SKM-1 (cell line): ENCODE results near the gene CHFR.
"Not testable (repeated sequence)": the region's sequence is repeated elsewhere in the genome, so short reads cannot be mapped to it uniquely, and the experiment has no call there.

Experiments used
- DNase-seq: peaks from one replicate; lab custom pipeline; 2025; ENCODE audit not compliant: unreplicated experiment; lab: John Stamatoyannopoulos, UW

The CHFR gene

DNA sequence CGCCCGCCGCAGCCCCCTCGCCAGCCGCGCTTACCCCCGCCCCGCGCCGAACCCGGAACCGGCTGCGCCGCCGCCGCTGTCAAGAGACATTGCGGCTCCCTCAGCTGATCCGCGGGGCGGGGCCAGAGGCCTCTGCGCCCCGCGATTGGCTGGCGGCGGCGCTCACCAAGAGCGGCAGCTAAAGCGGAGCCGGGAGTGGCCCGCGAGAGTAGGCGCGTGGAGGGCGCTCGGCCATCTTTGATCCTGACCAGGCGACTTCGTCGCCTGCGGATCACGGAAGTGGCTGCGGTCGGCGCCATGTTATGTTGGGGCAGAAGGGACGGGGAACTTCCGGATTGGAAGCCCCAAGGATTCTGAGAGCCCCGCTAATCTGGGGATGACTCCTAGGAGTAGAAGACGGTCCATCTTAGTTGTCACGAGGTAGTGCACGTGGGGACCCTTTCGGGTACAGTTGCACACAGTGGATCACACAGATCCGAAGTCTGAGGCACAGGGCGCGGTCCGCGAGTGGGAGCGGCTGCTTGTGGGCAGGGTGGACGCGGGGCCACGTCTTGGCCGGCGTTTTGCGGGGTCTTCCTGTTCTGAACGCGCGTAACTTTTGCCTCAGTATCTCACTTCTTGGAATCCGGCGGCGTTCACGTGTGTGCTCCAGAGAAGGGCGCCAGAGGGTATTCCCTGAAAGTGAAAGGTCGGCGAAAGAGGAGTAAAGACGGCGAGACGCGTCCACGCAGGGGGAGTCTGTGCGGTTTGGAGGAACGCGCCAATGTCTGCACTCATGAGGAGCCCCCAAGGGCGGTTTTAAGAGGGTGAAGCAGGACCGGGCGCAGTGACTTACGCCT, at the start of gene CHFR:
Gene CHFR, minus strand, starts transcription at position 93 of the 839 bp plus-strand sequence. CDS start 277 bp downstream, outside the sequence.
- no peak for DNase-seq

DNA sequence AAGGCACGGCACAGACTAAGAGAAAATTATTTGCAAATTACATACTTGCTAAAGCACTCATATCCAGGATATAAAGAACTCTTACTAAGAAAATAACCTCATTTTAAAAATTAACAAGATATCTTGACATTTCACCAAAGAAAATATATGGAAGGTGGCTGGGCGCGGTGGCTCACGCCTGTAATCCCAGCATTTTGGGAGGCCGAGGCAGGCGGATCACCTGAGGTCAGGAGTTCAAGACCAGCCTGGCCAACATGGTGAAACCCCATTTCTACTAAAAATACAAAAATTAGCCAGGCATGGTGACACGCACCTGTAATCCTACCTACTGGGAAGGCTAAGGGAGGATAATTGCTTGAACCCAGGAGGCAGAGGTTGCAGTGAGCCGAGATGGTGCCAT, 49.5 kb upstream of the CHFR start:
- DNase-seq, result not testable (repeated sequence)

DNA sequence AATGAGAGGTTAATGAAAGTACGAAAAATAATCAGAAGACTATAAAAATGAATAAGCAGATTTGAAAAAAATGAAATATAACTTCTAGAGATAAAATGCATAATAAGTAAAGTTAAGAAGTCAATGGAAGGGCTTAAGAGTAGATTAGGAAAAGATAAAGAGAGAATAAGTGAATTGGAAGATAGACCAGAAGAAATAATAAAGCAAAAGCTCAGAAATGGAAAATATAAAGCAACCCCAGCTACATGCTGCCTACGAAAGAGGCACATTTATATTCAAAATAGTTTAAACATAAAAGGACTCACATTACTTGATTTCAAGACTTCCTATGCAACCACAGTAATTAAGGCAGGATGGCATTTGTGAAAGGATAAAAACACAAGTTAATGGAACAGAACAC, 48.8 kb upstream of the CHFR start:
- DNase-seq, result no peak

GRCh38 chr12:132926415-132926833, 39.0 kb upstream of the CHFR start:
- no peak for DNase-seq

- DNase-seq, result no peak
Observed at GRCh38 chr12:132925597-132926414, 38.4 kb upstream of the CHFR start.

DNA sequence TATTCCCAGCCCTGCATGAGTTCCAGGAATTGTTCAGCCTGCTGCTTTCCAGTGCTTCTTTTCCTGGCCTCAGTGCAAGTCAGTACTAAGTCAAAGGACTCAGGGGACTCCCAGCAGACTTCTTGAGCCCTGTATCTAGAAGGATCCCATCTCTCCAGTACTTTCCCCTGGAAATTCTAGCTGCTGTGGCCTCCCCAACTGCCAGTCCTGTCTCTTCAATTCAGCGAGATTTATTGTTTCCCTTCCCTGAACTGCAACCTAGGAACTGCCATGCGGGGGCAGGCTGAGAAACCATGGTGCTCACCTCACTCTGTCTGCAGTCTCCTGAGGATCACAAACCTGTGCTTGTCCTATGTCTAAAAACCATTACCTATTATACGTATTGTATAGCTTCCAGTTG, 37.0 kb upstream of the CHFR start:
- no peak for DNase-seq

DNA sequence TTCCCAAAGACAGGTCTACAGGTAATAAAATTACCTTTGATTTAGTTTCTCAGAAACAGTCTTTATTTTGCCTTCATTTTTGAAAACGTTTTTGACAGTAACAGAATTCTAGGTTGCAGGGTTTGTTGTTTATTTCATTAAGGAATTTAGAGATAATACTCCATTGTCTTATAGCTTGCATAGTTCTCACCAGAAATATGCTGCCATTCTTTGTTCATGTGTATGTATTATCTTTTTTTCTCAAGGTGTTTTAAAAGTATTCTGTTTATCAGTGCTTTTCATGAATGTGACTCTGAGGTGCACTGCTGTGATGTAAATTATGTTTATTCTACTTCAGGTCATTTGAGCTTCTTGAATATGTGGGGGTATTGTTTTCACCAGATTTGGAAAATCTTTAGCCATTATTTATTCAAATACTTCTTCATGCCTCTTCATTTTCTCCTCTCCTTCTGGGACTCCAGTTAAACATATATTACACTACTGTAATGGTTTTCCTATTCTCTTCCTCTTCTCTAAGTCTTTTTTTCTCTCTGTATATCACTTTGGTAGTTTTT, 36.0 kb upstream of the CHFR start:
- DNase-seq, result no peak

- no peak for DNase-seq
Observed at GRCh38 chr12:132922676-132923075, 35.3 kb upstream of the CHFR start.

- no peak for DNase-seq
Observed at GRCh38 chr12:132921685-132922084, 34.3 kb upstream of the CHFR start.

- DNase-seq, result no peak
Observed at GRCh38 chr12:132918680-132919079, 31.3 kb upstream of the CHFR start.

DNA sequence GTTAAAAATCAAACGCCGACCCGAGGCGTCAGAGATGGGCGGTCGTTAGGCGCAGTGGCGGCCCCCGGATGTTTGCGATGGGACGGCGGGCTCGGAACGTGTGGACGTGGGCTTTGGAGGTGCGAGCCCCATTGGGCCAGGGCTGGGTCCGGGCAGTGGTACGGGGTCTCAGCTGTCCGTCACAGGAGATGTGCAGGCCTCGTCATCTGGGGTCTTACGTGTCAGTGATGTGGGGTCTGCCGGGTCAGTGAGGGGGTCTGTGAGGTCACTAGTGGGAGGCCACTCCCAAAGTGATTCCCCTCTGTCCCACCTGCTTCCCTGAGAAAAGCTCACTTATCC, 21.6 kb upstream of the CHFR start:
- DNase-seq, result no peak

- no peak for DNase-seq
Observed at GRCh38 chr12:132908145-132909029, 21.0 kb upstream of the CHFR start.

DNA sequence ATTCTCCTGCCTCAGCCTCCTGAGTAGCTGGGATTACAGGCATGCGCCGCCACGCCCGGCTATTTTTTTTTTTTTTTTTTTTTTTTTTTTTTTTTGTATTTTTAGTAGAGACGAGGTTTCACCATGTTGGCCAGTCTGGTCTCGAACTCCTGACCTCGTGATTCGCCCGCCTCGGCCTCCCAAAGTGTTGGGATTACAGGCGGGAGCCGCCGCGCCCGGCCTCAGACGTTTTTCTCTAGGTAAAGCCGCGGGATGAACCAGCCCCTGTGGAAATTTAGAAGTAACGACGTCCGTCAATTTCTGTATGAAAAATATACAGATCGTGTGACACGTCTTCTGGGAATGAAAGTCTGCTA, 20.4 kb upstream of the CHFR start:
- not testable (repeated sequence) for DNase-seq

DNA sequence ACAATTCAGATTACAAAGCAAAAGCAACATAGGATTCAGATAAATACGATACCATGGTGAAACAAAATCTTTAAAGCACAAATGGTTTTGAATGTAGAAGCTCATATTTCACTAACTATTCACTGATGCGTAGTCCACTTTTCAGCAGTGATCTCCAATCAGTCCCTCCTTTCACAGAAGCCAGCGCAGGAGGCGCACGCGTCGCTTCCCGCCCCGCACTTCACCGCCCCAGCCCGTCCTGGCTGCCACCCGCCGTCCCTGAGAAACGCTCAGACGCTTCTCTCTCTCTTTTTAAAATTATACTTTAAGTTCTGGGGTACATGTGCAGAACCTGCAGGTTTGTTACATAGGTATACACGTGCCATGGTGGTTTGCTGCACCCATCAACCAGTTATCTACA, 19.8 kb upstream of the CHFR start:
- no peak for DNase-seq

DNA sequence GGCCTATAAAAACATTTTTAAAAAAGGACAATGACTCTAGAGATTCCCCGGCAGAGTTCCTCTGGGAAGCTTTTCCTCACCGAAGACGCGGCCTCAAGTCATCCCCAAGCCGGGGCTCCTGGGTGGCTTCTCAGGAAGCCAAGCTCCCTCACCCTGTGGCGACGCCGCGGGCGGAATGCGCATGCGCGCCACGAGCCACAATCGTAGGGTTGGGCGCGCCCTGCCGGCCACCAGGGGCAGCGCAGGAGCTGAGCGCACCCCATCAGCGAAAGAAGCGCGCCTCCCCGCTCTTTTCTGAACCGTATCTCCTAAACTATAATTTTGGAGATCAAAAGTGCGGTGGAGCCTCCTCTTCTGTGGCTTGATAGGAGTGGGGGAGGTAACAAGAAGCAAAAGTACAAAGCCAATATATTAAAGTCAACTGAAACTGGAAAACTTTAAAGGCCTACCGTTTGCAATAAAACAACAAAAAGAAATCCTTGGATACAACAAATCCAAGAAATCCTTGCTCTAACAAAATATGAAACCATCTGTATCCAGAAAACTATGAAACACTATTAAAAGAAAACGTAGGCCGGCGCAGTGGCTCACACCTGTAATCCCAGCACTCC, 17.4 kb upstream of the CHFR start:
- no peak for DNase-seq

DNA sequence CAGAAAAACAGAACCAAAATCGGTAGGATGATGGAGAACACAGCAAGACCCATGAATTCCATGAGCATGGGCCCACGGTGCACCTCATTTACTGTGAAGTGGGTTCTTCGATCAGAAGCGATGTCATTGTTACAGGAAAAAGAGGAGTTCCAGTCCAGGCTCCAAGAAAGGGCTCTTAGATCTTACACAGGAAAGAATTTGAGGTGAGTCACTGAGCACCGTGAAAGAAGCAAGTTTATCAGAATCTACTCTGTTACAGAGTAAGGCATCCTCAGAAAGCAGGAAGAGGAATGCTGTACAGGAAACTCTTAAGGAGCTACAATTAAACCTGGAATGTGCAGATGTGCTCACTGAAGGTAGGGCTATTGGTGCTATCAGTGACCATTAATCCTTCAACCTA, 11.6 kb upstream of the CHFR start:
- no peak for DNase-seq

DNA sequence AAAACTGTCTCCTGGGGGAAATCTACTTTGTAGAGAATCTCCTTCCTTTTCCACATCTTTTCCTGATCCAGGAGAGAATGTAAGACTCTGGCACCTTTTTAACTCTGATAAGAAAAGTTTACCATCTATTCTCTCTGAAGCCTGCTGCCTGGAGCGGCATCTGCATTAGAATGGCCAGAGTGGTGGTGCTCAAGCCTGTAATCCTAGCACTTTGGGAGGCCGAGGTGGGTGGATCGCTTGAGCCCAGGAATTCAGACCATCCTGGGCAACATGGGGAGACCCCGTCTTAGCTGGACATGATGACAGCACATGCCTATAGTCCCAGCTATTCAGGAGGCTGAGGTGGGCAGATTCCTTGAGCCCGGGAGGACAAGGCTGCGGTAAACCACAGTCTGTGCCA, 1.4 kb upstream of the CHFR start:
- DNase-seq, result no peak

GRCh38 chr12:132886529-132887477, 602 bp downstream of the CHFR start:
- no peak for DNase-seq

DNA sequence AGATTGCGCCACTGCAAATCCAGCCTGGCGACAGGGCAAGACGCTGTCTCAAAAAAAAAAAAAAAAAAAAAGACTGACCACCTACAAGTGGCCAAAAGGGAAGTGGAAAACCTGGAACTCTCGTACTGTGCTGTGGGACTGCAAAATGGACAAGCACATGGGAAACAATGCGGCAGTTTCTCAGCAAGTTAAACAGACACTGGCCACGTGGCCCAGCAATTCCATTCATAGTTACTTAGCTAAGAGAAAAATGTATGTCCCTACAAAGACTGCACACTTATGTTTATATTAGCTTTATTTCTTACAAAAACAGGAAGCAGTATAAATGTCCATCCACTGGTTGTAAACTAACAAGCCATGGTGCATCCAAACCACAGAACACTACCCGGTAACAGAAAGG, 5.6 kb downstream of the CHFR start:
- no peak for DNase-seq

GRCh38 chr12:132874620-132875019, 12.8 kb downstream of the CHFR start:
- DNase-seq, result not testable (repeated sequence)
